ENCODE measurements around the gene CFAP73. TPM values are rescaled to one million over a fixed set of nuclear protein-coding genes. Genes with fewer than 3 reads are reported as not detected.

Gene CFAP73
- total and polyA plus RNA-seq, 2 of the 8 experiments (the other 6 are each of a cell fraction or from before 2014, with no cell fraction given): 0.45 to 0.56 TPM

DNA sequence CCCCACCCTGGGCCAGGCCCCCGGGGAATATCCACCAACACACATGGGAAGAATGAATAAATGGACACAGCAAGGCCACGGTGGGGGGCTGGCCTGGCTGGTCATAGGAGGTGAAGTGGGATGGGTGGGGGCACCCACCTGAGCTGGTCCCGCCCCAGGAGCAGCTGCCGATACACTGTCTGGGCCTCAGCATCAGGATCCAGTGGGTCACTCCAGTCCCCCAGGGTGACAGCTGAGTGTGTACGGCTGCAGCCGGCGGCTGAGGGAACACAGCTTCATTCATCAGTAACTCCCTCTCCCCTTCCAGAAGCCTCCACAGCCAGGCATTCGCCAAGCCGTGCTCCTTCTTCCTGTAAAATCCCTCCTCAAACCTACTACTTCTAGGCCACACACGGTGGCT lies 47.8 kb upstream of the CFAP73 start (continued):
- TF ChIP-seq RNF2 (IDR thresholded peaks at IDR 0.05; ENCODE audit: borderline replicate concordance, low read depth, low read length, missing control alignments, poor library complexity, severe bottlenecking): no peak
- TF ChIP-seq TEAD4 (IDR thresholded peaks at IDR 0.05; ENCODE audit: low read depth, low read length): no peak
- no peak for TF ChIP-seq SIRT6 (IDR thresholded peaks at IDR 0.05; ENCODE audit: low read length)
- TF ChIP-seq, protein P1, sequence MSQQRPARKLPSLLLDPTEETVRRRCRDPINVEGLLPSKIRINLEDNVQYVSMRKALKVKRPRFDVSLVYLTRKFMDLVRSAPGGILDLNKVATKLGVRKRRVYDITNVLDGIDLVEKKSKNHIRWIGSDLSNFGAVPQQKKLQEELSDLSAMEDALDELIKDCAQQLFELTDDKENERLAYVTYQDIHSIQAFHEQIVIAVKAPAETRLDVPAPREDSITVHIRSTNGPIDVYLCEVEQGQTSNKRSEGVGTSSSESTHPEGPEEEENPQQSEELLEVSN (IDR thresholded peaks at IDR 0.05): no peak
- no peak for TF ChIP-seq BACH1 (IDR thresholded peaks at IDR 0.05; ENCODE audit: low read length)
- no peak for TF ChIP-seq CREB1 (IDR thresholded peaks at IDR 0.05)
- TF ChIP-seq KDM1A (IDR thresholded peaks at IDR 0.05; ENCODE audit: borderline replicate concordance, low read length): no peak
- no peak for TF ChIP-seq CEBPB (IDR thresholded peaks at IDR 0.05; ENCODE audit: low read depth, low read length)
- no peak for TF ChIP-seq ZNF274 (IDR thresholded peaks at IDR 0.05; ENCODE audit: borderline replicate concordance, extremely low read depth, low read length)
- no peak for TF ChIP-seq POU5F1 (IDR thresholded peaks at IDR 0.05; ENCODE audit: low read depth, low read length)

All from H1 (cell line).